MM.1S (cell line): ENCODE results near the gene ELF5.

Experiments used
- DNase-seq: peaks from one replicate; pipeline ENCODE4 v3.0.0-alpha.2; 2015
- H2AFZ ChIP-seq: fragments of 300-600 bp; sonication (generic); 2 replicates; pipeline ENCODE4 v1.6.0; 2016; ENCODE audit warnings: antibody characterized with exemption, low read length
- H3F3A ChIP-seq: fragments of 300-600 bp; sonication (generic); 2 replicates; pipeline ENCODE4 v1.6.1; 2016; ENCODE audit warnings: mild to moderate bottlenecking, antibody characterized with exemption, low read length, moderate library complexity, mixed read lengths; ENCODE audit not compliant: insufficient read depth
- H3K27ac ChIP-seq: fragments of 300-600 bp; sonication (generic); 2 replicates; pipeline ENCODE4 v1.5.1; 2016; ENCODE audit warnings: mild to moderate bottlenecking, low read length
- H3K27me3 ChIP-seq: fragments of 300-600 bp; sonication (generic); replicated peaks from 2 replicates; pipeline ENCODE4 v1.6.0; 2016; ENCODE audit warnings: low read length; ENCODE audit not compliant: insufficient read depth
- H3K36me3 ChIP-seq: fragments of 300-600 bp; sonication (generic); replicated peaks from 2 replicates; pipeline ENCODE4 v1.6.1; 2016; ENCODE audit warnings: mild to moderate bottlenecking, low read length, mixed read lengths; ENCODE audit not compliant: insufficient read depth
- H3K4me1 ChIP-seq: fragments of 300-600 bp; sonication (generic); 2 replicates; pipeline ENCODE4 v1.6.1; 2016; ENCODE audit warnings: low read length, mixed read lengths
- H3K4me2 ChIP-seq: fragments of 300-600 bp; sonication (generic); 2 replicates; pipeline ENCODE4 v1.6.0; 2016; ENCODE audit warnings: low read depth, low read length
- H3K4me3 ChIP-seq: fragments of 300-600 bp; sonication (generic); 2 replicates; pipeline ENCODE4 v1.5.1; 2016; ENCODE audit warnings: low read length, mixed read lengths
- H3K79me2 ChIP-seq: fragments of 300-600 bp; sonication (generic); 2 replicates; pipeline ENCODE4 v1.6.1; 2016; ENCODE audit warnings: mixed run types, low read length, mixed read lengths
- H3K9ac ChIP-seq: fragments of 300-600 bp; sonication (generic); 2 replicates; pipeline ENCODE4 v1.6.1; 2016; ENCODE audit warnings: low read length, mixed read lengths
- H3K9me2 ChIP-seq: fragments of 300-600 bp; sonication (generic); replicated peaks from 2 replicates; pipeline ENCODE4 v1.6.1; 2016; ENCODE audit warnings: mild to moderate bottlenecking, low read length, mixed read lengths; ENCODE audit not compliant: insufficient read depth
- H3K9me3 ChIP-seq: fragments of 300-600 bp; sonication (generic); replicated peaks from 2 replicates; pipeline ENCODE4 v1.6.1; 2016; ENCODE audit warnings: mild to moderate bottlenecking, low read length, mixed read lengths; ENCODE audit not compliant: insufficient read depth
- H4K20me1 ChIP-seq: fragments of 300-600 bp; sonication (generic); 2 replicates; pipeline ENCODE4 v1.6.1; 2016; ENCODE audit warnings: mild to moderate bottlenecking, low read length, moderate library complexity, mixed read lengths; ENCODE audit not compliant: insufficient read depth
- EZH2 ChIP-seq: fragments of 300-600 bp; sonication (generic); optimal IDR thresholded peaks from 2 replicates; pipeline ENCODE3; 2017; ENCODE audit warnings: low read depth, mild to moderate bottlenecking, antibody characterized with exemption, low read length, mixed read lengths
- EZH2phosphoT487 ChIP-seq: fragments of 300-600 bp; sonication (generic); IDR thresholded peaks from 2 replicates; pipeline ENCODE4 v1.6.1; 2018; ENCODE audit warnings: antibody characterized with exemption, low read length
- TF ChIP-seq, protein P1 (sequence below): fragments of 300-600 bp; sonication (generic); IDR thresholded peaks from 2 replicates; pipeline ENCODE4 v1.5.1; 2016; ENCODE audit warnings: antibody characterized with exemption, low read length, mixed read lengths

The ELF5 gene

DNA sequence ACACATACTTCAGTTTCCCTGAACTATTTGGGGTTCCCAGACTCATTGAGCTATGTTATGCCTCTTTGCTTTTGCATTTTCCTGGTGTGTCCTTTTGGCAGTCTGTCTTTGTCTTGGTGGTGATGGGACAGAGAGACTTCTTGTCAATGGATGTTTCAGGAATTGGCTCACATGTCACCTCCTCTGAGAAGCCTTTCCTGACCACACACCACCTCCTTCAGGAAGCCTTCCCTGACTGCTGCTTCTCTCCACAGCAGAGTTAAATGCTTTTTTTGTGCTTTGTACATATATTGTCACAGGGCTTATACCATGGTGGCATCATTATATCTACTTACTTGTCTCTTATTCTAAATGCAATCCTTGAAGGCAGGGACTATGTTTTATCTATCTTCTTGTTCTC lies 28.5 kb upstream of the ELF5 start:
- H3K79me2 ChIP-seq = no peaks in the 10 kb centered on the region
- no peak overlapping the region for H3K9ac ChIP-seq
- DNase-seq = no peak
- H3F3A ChIP-seq = peaks cover 8% of the 10 kb centered on the region; the same call in 1 of the 2 replicates
- TF ChIP-seq, protein P1, sequence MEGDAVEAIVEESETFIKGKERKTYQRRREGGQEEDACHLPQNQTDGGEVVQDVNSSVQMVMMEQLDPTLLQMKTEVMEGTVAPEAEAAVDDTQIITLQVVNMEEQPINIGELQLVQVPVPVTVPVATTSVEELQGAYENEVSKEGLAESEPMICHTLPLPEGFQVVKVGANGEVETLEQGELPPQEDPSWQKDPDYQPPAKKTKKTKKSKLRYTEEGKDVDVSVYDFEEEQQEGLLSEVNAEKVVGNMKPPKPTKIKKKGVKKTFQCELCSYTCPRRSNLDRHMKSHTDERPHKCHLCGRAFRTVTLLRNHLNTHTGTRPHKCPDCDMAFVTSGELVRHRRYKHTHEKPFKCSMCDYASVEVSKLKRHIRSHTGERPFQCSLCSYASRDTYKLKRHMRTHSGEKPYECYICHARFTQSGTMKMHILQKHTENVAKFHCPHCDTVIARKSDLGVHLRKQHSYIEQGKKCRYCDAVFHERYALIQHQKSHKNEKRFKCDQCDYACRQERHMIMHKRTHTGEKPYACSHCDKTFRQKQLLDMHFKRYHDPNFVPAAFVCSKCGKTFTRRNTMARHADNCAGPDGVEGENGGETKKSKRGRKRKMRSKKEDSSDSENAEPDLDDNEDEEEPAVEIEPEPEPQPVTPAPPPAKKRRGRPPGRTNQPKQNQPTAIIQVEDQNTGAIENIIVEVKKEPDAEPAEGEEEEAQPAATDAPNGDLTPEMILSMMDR = no peak
- TF ChIP-seq EZH2phosphoT487 (no peak), EZH2 (no peak)
- H3K27ac ChIP-seq = no peak overlapping the region
- no peaks in the 10 kb centered on the region for H3K27me3 ChIP-seq
- H3K36me3 ChIP-seq = no peaks in the 10 kb centered on the region
- H3K9me2 ChIP-seq = no peaks in the 10 kb centered on the region
- H4K20me1 ChIP-seq = no peaks in the 10 kb centered on the region
- H3K4me3 ChIP-seq = no peak overlapping the region
- H3K4me1 ChIP-seq = peaks cover 11% of the 10 kb centered on the region
- H3K9me3 ChIP-seq = no peaks in the 10 kb centered on the region
- H3K4me2 ChIP-seq = no peak overlapping the region
- H2AFZ ChIP-seq = no peak overlapping the region

DNA sequence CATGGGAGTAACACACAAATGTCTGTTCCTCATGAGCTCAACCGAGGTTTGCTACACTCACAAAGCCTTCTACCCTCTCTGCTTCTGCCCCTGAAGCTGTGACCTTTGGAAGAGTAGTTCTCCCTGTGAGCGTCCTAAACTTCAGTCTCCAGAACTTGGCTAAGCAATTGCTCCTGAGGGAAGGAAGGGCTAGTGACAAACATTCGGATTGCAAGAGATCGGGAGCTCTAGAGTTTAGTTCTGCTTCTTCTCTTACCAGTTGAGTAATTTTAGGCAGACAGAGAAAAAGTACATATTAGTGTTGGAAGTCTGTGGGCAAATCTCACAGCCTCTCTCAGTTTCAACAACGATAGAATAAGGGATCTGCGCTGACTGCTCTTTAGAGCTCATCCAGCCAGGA lies 27.3 kb upstream of the ELF5 start:
- Histone ChIP-seq H3K4me3 (no peak overlapping the region), H3K27ac (no peak overlapping the region), H3K9me3 (no peaks in the 10 kb centered on the region), H3K4me1 (no peaks in the 10 kb centered on the region), H3K36me3 (no peaks in the 10 kb centered on the region), H3F3A (no peaks in the 10 kb centered on the region), H3K27me3 (no peaks in the 10 kb centered on the region), H3K9me2 (no peaks in the 10 kb centered on the region), H3K79me2 (no peaks in the 10 kb centered on the region), H4K20me1 (no peaks in the 10 kb centered on the region), H3K4me2 (no peak overlapping the region), H3K9ac (no peak overlapping the region), H2AFZ (no peak overlapping the region)
- TF ChIP-seq, protein P1 = no peak
- no peak for TF ChIP-seq EZH2phosphoT487
- TF ChIP-seq EZH2 = no peak
- DNase-seq = no peak

DNA sequence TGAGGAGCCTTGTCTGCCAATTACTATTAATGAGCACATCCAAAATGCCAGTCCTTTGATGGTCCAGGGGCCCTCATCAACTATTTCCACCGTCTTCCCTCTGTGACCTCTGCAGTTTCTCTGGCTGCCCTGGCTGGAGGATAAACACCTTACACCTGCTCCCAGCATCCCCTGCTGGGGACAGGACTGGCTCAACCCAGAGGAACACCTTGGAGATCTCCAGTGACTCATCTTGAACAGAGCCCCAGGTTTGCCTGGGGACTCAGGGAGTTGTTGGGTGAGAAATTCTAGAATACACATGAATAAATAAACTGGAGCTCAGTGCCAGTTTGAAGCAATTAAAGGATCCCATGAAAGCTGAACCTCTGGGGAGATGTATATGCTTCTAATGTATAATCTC lies 24.0 kb upstream of the ELF5 start:
- Histone ChIP-seq H4K20me1 (no peaks in the 10 kb centered on the region), H3K9me2 (no peaks in the 10 kb centered on the region), H3K4me3 (no peak overlapping the region), H3K36me3 (no peaks in the 10 kb centered on the region), H3F3A (no peaks in the 10 kb centered on the region), H2AFZ (no peak overlapping the region), H3K4me2 (no peak overlapping the region), H3K4me1 (no peaks in the 10 kb centered on the region), H3K79me2 (no peaks in the 10 kb centered on the region), H3K27me3 (no peaks in the 10 kb centered on the region), H3K27ac (no peak overlapping the region), H3K9ac (no peak overlapping the region), H3K9me3 (no peaks in the 10 kb centered on the region)
- TF ChIP-seq, protein P1 = no peak
- TF ChIP-seq EZH2 (no peak), EZH2phosphoT487 (no peak)
- DNase-seq = no peak
